ENCODE data around the gene TMEM255B.

The TMEM255B gene

DNA sequence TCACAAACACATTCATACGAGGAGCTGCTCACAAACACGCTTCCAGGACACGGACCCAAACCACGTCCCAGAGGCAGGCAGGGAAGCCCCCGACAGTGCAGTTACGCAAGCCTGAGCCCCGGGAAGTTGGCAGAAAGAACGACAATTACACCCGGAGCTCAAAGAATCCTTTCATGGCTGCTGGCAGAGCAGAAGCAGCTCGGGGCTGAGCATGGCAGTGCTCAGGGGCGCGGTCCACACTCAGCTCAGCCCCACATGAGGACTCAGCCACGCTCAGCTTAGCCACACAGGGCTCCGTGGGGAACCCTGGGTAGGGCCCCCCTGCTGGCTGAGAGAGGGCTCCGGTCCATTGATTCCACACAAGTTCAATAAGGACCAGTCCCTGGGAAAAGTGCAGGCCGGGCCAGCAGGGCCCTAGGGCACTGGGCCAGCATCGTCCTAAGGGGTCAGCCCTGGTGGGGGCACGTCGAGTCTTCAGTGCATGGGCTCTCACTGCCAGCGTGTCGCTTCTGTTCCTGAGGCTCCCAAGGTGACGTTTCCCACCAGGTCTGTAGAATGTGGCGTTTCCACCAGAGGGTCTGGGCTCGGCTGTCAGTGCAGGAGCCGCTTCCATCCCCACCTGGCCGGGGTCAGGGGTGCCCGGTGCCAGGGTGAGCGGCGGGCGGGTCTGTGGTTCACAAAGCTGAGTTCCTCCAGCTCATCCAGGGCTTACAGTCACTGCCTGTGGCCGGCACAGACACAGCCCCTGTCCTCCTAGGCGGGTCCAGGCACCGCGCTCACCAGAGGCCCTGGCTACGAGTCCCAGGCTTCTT, 81.7 kb downstream of the TMEM255B start:
- TF ChIP-seq, protein P1, sequence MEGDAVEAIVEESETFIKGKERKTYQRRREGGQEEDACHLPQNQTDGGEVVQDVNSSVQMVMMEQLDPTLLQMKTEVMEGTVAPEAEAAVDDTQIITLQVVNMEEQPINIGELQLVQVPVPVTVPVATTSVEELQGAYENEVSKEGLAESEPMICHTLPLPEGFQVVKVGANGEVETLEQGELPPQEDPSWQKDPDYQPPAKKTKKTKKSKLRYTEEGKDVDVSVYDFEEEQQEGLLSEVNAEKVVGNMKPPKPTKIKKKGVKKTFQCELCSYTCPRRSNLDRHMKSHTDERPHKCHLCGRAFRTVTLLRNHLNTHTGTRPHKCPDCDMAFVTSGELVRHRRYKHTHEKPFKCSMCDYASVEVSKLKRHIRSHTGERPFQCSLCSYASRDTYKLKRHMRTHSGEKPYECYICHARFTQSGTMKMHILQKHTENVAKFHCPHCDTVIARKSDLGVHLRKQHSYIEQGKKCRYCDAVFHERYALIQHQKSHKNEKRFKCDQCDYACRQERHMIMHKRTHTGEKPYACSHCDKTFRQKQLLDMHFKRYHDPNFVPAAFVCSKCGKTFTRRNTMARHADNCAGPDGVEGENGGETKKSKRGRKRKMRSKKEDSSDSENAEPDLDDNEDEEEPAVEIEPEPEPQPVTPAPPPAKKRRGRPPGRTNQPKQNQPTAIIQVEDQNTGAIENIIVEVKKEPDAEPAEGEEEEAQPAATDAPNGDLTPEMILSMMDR (conservative IDR thresholded peaks at IDR 0.05) = no peak
- no peak for TF ChIP-seq ZFX (IDR thresholded peaks at IDR 0.05)
- H3K27ac ChIP-seq = peak overlapping the region; percentile 84; the same call in 1 of the 2 replicates

DNA sequence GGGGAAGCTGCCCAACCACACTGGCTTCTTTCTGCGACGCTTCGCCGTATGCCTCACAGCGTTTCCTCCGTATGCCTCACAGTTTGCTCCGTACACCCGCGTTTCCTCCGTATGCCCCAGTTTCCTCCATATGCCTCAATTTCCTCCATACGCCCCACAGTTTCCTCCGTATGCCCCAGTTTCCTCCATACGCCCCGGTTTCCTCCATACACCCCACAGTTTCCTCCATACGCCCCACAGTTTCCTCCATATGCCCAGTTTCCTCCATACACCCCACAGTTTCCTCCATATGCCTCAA, 82.3 kb downstream of the TMEM255B start:
- no peak overlapping the region for H3K27ac ChIP-seq
- TF ChIP-seq, protein P1 (conservative IDR thresholded peaks at IDR 0.05) = no peak
- no peak for TF ChIP-seq ZFX (IDR thresholded peaks at IDR 0.05)

DNA sequence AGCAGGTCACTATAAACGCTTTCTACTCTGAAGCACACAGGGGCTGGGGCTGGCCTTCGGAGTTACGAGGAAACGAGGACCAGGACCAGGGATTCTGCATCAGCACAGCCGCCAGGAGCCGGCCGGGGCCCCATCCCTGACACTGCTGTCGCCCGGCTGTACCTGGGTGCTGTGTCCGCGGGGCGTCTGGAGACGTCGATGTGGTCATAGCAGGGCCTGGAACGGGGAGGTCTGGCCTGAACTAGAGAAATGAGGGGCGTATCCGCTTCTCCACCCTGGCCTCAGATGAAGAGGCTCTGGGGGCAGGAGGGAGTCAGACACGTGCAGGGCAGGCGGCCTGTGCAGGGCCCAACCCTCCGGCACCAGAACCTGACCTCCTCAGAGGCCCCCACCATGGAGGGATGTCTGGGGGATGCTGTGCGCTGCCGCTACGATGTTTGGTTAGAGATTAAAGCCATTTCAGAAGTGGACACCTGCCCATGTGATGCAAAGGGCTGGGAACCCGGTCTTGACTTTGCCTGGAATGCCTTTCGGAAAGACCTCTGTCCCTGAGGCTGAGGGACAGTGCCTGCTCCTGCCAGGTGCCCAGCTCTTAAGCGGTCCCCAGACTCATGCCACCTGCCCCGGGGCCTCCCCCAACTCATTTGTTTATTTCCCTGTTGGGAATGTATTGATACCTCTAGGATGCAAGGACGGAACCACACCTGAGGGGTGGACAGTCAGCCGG, 83.5 kb downstream of the TMEM255B start:
- H3K27ac ChIP-seq = no peak overlapping the region
- TF ChIP-seq, protein P1 (conservative IDR thresholded peaks at IDR 0.05) = no peak
- TF ChIP-seq ZFX (IDR thresholded peaks at IDR 0.05) = no peak

DNA sequence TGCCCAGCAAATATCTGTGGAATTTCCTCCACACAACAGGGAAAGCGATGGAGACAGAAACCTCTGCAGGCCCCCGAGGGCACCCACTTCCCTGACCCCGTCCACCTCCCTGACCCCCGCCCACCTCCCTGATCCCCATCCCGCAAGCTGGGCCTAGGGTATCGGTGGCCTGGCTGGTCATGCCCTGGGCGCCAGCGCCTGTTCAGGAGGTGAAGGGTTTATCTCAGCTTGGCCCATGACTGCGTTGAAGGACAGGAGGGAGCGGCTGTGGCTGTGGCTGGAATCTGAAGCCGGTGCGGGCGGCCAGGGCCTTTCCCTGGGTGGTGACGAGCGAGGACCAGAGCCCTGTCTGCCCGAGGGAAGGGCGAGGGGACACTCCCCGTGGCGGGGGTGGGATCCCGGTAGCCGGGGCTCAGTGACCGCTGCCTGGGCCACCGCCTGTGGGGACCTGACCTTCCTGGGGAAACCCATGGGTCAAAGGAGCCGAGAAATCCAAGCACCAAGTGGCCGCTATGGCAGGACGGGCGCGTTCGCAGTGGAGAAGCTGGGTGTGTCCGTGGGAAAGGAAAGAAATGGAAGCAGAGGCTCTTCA, 84.1 kb downstream of the TMEM255B start:
- TF ChIP-seq ZFX (IDR thresholded peaks at IDR 0.05) = no peak
- TF ChIP-seq, protein P1 (conservative IDR thresholded peaks at IDR 0.05) = no peak
- H3K27ac ChIP-seq = no peak overlapping the region

DNA sequence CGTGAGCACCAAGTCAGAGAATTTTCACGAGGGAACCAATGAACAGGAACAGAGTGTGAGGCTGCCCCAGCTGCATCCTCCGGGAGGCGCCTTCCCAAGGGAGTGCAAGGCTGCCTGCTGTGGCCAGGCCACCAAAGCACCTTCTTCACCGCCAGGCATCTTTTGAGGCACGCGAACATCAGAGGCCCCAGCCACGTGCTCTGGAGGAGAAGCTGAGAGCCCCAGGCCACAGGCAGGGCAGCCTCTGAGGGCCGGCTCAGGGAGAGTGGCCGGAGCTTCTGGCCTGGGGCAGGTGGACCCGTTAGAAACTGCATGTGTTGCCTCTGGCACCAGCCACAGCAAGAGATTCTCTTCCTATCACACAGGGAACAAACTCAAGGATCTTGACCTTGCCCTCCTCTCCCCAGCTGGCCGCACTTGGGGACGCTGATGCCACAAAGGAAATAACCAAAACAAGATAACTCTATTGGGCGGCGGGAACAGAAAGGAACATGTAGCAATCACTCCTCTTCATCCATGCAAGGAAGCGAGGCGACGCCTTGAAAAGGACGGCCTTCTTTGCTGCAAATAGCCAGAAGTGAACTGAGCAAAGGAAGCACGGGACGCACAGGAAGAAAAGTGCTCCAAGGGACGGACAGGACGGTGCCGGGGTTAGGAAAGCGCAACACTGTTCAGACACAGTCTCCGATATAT, 85.0 kb downstream of the TMEM255B start:
- TF ChIP-seq, protein P1 (conservative IDR thresholded peaks at IDR 0.05) = no peak
- no peak for TF ChIP-seq ZFX (IDR thresholded peaks at IDR 0.05)
- H3K27ac ChIP-seq = no peak overlapping the region

DNA sequence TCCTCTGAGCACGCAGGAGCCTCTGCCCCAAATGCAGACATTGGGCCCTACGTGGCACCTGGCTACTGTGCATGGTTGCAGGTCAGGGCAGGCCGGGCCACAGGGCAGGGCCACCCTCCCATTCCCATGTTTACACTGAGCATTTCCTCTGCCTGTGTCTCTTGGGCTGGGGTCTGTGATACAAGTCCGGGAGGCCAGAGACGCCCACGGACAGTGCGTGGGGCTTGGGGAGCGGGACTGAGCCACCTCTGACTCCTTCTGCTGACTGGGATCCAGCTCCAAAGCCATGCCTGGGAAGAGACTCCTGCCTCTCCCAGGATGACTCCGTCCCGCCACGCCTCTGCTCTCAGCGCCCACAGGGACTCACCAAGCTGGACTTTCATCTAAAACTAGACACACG, 86.0 kb downstream of the TMEM255B start:
- H3K27ac ChIP-seq = no peak overlapping the region
- TF ChIP-seq, protein P1 (conservative IDR thresholded peaks at IDR 0.05) = no peak
- no peak for TF ChIP-seq ZFX (IDR thresholded peaks at IDR 0.05)
